ENCODE measurements around the gene GLB1L.

GRCh38 chr2:219287580-219288265, 42.5 kb upstream of the GLB1L start:
- TF ChIP-seq POLR2A (IDR thresholded peaks at IDR 0.05): no peak
- no peak for TF ChIP-seq CTCF (IDR thresholded peaks at IDR 0.05)
